Activated CD8-positive, alpha-beta T cell treated with anti-CD3 and anti-CD28 coated beads for 36 hours (primary cell): ENCODE data around the gene HOXD11. TPM values are rescaled to one million over a fixed set of nuclear protein-coding genes. Genes with fewer than 3 reads are reported as not detected.

Source experiments
- ATAC-seq: fragments of 200-7000 bp; cut with Tn5 transposase; one replicate; pipeline ENCODE4 v1.10.0; 2021; ENCODE audit warnings: mild to moderate bottlenecking, moderate library complexity
- CTCF ChIA-PET: fragments of 350-600 bp; sonication (Branson Sonifier 250); formaldehyde crosslinking; loops from one replicate; lab custom pipeline; 2021; ENCODE audit warnings: antibody characterized with exemption; lab: Charles Lee
- POLR2A ChIA-PET: fragments of 350-600 bp; sonication (Branson Sonifier 250); formaldehyde crosslinking; loops from one replicate; lab custom pipeline; 2021; ENCODE audit warnings: antibody characterized with exemption; lab: Charles Lee
- DNase-seq: peaks from one replicate; pipeline ENCODE4 v3.0.0-alpha.2; 2020
- H3K27ac Mint-ChIP-seq: one replicate; pipeline ENCODE4 v1.8.0; 2021; ENCODE audit warnings: mild to moderate bottlenecking, mixed read lengths
- H3K27me3 Mint-ChIP-seq: one replicate; pipeline ENCODE4 v1.8.0; 2021; ENCODE audit warnings: mixed read lengths
- H3K36me3 Mint-ChIP-seq: one replicate; pipeline ENCODE4 v1.8.0; 2021; ENCODE audit warnings: low read depth, mixed read lengths
- H3K4me1 Mint-ChIP-seq: one replicate; pipeline ENCODE4 v1.8.0; 2021; ENCODE audit warnings: low read depth, mixed read lengths
- H3K4me3 Mint-ChIP-seq: one replicate; pipeline ENCODE4 v1.8.0; 2021; ENCODE audit warnings: mild to moderate bottlenecking, moderate library complexity, mixed read lengths
- H3K9me3 Mint-ChIP-seq: one replicate; pipeline ENCODE4 v1.8.0; 2021; ENCODE audit warnings: mixed read lengths
- CTCF ChIP-seq: fragments of 200-600 bp; IDR thresholded peaks from one replicate; pipeline ENCODE4 v1.8.0; 2022; ENCODE audit warnings: antibody characterized with exemption, mild to moderate bottlenecking
- intact Hi-C: fragments of 100-400 bp; cut with micrococcal nuclease; formaldehyde crosslinking; loops from one replicate; pipeline ENCODE4 v1.10.0; 2022
- total RNA-seq, 2 experiments: library from RNA; stranded (reverse); gene quantifications; one replicate each; pipeline ENCODE4 v1.2.3, GENCODE V29; 2021

The HOXD11 gene
- total RNA-seq, 2 experiments from 2014 or later = not detected

- POLR2A ChIA-PET = no interaction called here
- H3K4me3 Mint-ChIP-seq = no peak overlapping the region
- H3K27ac Mint-ChIP-seq = no peak overlapping the region
Observed at GRCh38 chr2:176125772-176126054, 18.6 kb downstream of the HOXD11 start.

DNA sequence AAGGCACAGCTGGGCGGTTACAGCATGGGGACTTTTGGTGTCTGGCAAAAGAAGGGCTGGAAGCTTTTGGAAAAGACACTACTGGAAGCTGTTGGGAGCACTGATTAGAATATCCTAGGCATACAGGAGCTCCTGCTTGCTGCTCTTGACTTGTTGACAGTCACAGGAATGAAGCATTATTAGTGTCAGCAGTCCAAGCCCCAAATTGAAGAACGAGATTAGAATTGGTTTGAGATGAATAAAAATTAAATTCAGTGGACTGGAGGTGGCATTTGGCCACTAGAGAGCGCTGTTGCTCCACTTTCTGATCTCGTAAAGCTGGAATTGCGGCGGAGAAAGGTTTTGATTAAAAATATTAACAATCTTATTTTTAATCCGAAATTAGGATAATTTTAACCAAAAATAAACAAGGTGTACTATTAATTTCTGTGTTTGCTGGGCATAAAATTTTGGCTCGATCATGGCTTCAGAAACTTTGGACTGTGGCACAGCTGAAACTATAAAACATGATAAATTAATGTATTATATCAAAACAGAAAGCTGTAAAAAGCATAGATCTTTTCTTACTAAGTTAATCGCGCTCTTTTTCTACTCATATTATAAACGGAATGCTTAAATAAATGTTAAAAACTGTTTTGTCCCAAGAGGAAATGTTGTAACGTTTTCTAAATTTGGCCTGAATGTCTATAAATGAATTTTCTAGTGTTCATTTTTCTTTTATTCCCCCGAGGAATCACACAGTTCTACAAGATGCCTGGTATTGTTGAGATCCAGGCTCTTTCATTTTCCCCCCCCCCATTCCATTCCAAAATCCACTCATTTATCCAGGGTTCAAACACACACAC lies 20.1 kb downstream of the HOXD11 start:
- peak; percentile 90 for TF ChIP-seq CTCF
- Mint-ChIP-seq H3K36me3 (no peaks in the 10 kb centered on the region), H3K9me3 (no peaks in the 10 kb centered on the region), H3K27ac (no peak overlapping the region), H3K4me1 (peaks cover 26% of the 10 kb centered on the region), H3K27me3 (peaks cover 71% of the 10 kb centered on the region), H3K4me3 (no peak overlapping the region)
- ChIA-PET CTCF (interaction anchor here (0.6 to 9.8 kb wide), 53 partner anchors 9 to 1038 kb away, joined by 3 to 95 read pairs (median 4); partner anchors contain the start of genes EVX2, HOXD10 and HOXD4), POLR2A (interaction anchor here (0.6 to 1.1 kb wide), 4 partner anchors 264 to 861 kb away, joined by 3 read pairs; no protein-coding TSS in a partner anchor)
- intact Hi-C loops = loop anchor here (5.0 kb wide), 2 partner anchors 525 to 1020 kb away; no protein-coding TSS in a partner anchor
- ATAC-seq (no peak), DNase-seq (peak; percentile 81)

More at GRCh38 chr2:176125772-176126054, 18.6 kb downstream of the HOXD11 start:
- Mint-ChIP-seq H3K9me3 (no peaks in the 10 kb centered on the region), H3K27me3 (peaks cover 69% of the 10 kb centered on the region), H3K36me3 (no peaks in the 10 kb centered on the region), H3K4me1 (peaks cover 22% of the 10 kb centered on the region)
- CTCF ChIA-PET = interaction anchor here (0.9 to 9.8 kb wide), 13 partner anchors 10 to 1023 kb away, joined by 3 to 95 read pairs (median 18); partner anchors contain the start of gene HOXD10
- intact Hi-C loops = loop anchor here (5.0 kb wide), 2 partner anchors 527 to 1022 kb away; no protein-coding TSS in a partner anchor
- TF ChIP-seq CTCF = no peak
- DNase-seq (no peak), ATAC-seq (no peak)

GRCh38 chr2:176127774-176128072 lies 20.6 kb downstream of the HOXD11 start:
- no peak for ATAC-seq
- peaks cover 73% of the 10 kb centered on the region for H3K27me3 Mint-ChIP-seq
- H3K4me3 Mint-ChIP-seq = no peak overlapping the region
- no peak for DNase-seq
- intact Hi-C loops = loop anchor here (5.0 kb wide), 2 partner anchors 525 to 1020 kb away; no protein-coding TSS in a partner anchor
- no peak for TF ChIP-seq CTCF
- POLR2A ChIA-PET = interaction anchor here (0.6 kb wide), 2 partner anchors 263 to 860 kb away, joined by 3 read pairs; no protein-coding TSS in a partner anchor
- CTCF ChIA-PET = interaction anchor here (0.6 to 9.8 kb wide), 29 partner anchors 9 to 1034 kb away, joined by 3 to 95 read pairs (median 8); partner anchors contain the start of genes HOXD10 and HOXD4
- peaks cover 28% of the 10 kb centered on the region for H3K4me1 Mint-ChIP-seq
- no peaks in the 10 kb centered on the region for H3K36me3 Mint-ChIP-seq
- no peak overlapping the region for H3K27ac Mint-ChIP-seq
- H3K9me3 Mint-ChIP-seq = no peaks in the 10 kb centered on the region

- Mint-ChIP-seq H3K4me1 (peaks cover 28% of the 10 kb centered on the region), H3K27ac (peak overlapping the region; percentile 57), H3K36me3 (no peaks in the 10 kb centered on the region), H3K4me3 (peak overlapping the region; percentile 15), H3K27me3 (peaks cover 79% of the 10 kb centered on the region), H3K9me3 (no peaks in the 10 kb centered on the region)
- DNase-seq (no peak), ATAC-seq (no peak)
- intact Hi-C loops = loop anchor here (5.0 kb wide), 2 partner anchors 524 to 1019 kb away; no protein-coding TSS in a partner anchor
- CTCF ChIA-PET = interaction anchor here (0.6 to 9.8 kb wide), 16 partner anchors 9 to 1033 kb away, joined by 3 to 95 read pairs (median 15); partner anchors contain the start of genes HOXD10 and HOXD4
- no peak for TF ChIP-seq CTCF
- POLR2A ChIA-PET = interaction anchor here (0.5 to 0.6 kb wide), 3 partner anchors 13 to 860 kb away, joined by 3 read pairs; no protein-coding TSS in a partner anchor
Observed at GRCh38 chr2:176128172-176128981, 21.3 kb downstream of the HOXD11 start.
